Keratinocyte (primary cell): ENCODE results near the gene ZNF467.

Source experiments
- CTCF ChIP-seq, 3 experiments: IDR thresholded peaks in 1 of 3; conservative IDR thresholded peaks in 1 of 3; optimal IDR thresholded peaks in 1 of 3; 2 replicates in 2 of 3; 3 replicates in 1 of 3; pipeline versions ENCODE3 to v1.5.1; 2011; ENCODE audit warnings: low read length in 3 of 3, mild to moderate bottlenecking in 3 of 3, moderate library complexity in 2 of 3, control low read depth in 1 of 3, inconsistent platforms in 1 of 3; ENCODE audit not compliant: insufficient read depth in 2 of 3; ENCODE audit errors: extremely low read depth in 1 of 3
- EZH2 ChIP-seq: IDR thresholded peaks from one replicate; pipeline ENCODE4 v1.6.1; 2012; ENCODE audit warnings: inconsistent platforms, mild to moderate bottlenecking, low read length, moderate library complexity

DNA sequence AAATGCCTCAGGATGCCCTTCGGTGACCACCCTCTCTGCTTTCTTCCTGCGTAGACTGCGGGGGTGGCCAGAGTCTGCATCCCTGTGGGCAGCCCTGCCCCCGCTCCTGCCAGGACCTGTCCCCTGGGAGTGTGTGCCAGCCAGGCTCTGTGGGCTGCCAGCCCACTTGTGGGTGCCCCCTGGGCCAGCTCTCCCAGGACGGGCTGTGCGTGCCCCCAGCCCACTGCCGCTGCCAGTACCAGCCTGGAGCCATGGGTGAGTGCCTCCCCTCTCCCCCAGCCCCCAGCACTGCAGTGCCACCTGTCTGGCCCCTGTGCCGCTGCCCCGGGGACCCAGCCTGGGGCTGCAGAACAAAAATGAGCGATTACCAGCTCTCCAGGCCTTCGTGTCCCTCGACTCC lies 41.7 kb upstream of the ZNF467 start:
- TF ChIP-seq CTCF (optimal IDR thresholded peaks at IDR 0.05 in 1 of 3, IDR thresholded peaks at IDR 0.05 in 1 of 3, conservative IDR thresholded peaks at IDR 0.05 in 1 of 3; ENCODE audit: extremely low read depth in 1 of 3, insufficient read depth in 2 of 3, low read length in 3 of 3) = no peak
- TF ChIP-seq EZH2 = no peak
